ACC112 (cell line): ENCODE data around the gene THSD1.
"Not testable (repeated sequence)": the region's sequence is repeated elsewhere in the genome, so short reads cannot be mapped to it uniquely, and the experiment has no call there.

Experiments
- H2AFZ ChIP-seq: fragments of 200-600 bp; sonication (generic); one replicate; pipeline ENCODE4 v1.6.0; 2017; ENCODE audit warnings: antibody characterized with exemption, low read length; ENCODE audit not compliant: unreplicated experiment
- H3K27ac ChIP-seq: fragments of 200-600 bp; sonication (generic); 2 replicates; pipeline ENCODE4 v1.5.1; 2014; ENCODE audit warnings: low read depth, mild to moderate bottlenecking, antibody characterized with exemption, low read length, moderate library complexity
- H3K27me3 ChIP-seq: fragments of 200-600 bp; sonication (generic); 2 replicates; pipeline ENCODE4 v1.6.1; 2014; ENCODE audit warnings: mild to moderate bottlenecking, antibody characterized with exemption, low read length, moderate library complexity, mixed read lengths; ENCODE audit not compliant: insufficient read depth
- H3K36me3 ChIP-seq: fragments of 200-600 bp; sonication (generic); 2 replicates; pipeline ENCODE4 v1.6.1; 2016; ENCODE audit warnings: mild to moderate bottlenecking, antibody characterized with exemption, low read length, moderate library complexity, mixed read lengths; ENCODE audit not compliant: insufficient read depth
- H3K4me1 ChIP-seq: fragments of 200-600 bp; sonication (generic); one replicate; pipeline ENCODE4 v1.6.1; 2016; ENCODE audit warnings: low read length, mixed read lengths; ENCODE audit not compliant: insufficient read depth, unreplicated experiment, control insufficient read depth
- H3K4me3 ChIP-seq: fragments of 200-600 bp; sonication (generic); 2 replicates; pipeline ENCODE4 v1.5.1; 2014; ENCODE audit warnings: mild to moderate bottlenecking, low read depth, low read length
- H3K79me2 ChIP-seq: fragments of 200-600 bp; sonication (generic); one replicate; pipeline ENCODE4 v1.6.0; 2016; ENCODE audit warnings: low read length; ENCODE audit not compliant: control insufficient read depth, unreplicated experiment, insufficient read depth

THSD1 gene

DNA sequence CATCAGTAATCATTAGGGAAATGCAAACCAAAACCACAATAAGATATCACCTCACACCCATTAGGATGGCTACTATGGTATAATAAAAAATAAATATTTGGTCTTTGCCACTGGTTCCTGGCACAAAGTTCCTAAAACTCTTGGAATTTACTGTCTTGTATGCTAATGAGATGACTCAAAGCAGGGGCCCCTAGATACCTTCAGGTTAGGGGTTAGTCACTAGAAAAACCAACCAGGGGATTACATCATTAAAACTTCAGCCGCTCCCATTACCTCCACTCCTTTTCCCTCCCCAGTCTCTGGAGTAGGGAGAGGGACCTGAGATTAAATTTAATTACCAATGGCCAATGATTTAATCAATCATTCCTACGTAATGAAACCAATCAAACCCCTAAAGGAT, 49.6 kb downstream of the THSD1 start:
- H2AFZ ChIP-seq = no peak overlapping the region
- H3K27me3 ChIP-seq = no peaks in the 10 kb centered on the region
- H3K27ac ChIP-seq = no peak overlapping the region

DNA sequence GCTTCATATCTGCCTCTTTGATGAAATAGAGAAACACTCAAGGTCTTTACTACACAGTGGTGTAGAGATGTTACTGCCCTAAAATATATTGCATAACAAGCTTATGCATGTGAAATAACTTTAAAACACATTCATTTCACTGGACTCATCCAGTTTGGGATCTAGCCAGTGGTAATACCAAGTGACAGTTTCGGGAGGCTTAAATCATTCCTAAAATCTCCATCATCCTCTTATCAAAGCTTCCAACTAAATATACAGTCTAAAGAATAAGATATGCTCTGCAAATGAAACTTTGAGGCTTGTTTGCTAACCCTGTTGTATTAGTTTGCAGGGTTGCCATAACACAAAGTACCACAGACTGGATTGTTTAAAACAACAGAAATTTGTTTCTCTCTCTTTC, 52.8 kb downstream of the THSD1 start:
- Histone ChIP-seq H3K4me1 (peaks cover 34% of the 10 kb centered on the region), H2AFZ (peak overlapping the region; percentile 32), H3K27me3 (no peaks in the 10 kb centered on the region), H3K36me3 (no peaks in the 10 kb centered on the region), H3K4me3 (no peak overlapping the region), H3K27ac (peak overlapping the region; percentile 2; the same call in 1 of the 2 replicates), H3K79me2 (no peaks in the 10 kb centered on the region)

More for the DNA sequence above, 49.6 kb downstream of the THSD1 start:
- no peaks in the 10 kb centered on the region for H3K79me2 ChIP-seq
- H3K36me3 ChIP-seq = no peaks in the 10 kb centered on the region
- no peak overlapping the region for H3K4me3 ChIP-seq
- H3K4me1 ChIP-seq = peaks cover 19% of the 10 kb centered on the region

DNA sequence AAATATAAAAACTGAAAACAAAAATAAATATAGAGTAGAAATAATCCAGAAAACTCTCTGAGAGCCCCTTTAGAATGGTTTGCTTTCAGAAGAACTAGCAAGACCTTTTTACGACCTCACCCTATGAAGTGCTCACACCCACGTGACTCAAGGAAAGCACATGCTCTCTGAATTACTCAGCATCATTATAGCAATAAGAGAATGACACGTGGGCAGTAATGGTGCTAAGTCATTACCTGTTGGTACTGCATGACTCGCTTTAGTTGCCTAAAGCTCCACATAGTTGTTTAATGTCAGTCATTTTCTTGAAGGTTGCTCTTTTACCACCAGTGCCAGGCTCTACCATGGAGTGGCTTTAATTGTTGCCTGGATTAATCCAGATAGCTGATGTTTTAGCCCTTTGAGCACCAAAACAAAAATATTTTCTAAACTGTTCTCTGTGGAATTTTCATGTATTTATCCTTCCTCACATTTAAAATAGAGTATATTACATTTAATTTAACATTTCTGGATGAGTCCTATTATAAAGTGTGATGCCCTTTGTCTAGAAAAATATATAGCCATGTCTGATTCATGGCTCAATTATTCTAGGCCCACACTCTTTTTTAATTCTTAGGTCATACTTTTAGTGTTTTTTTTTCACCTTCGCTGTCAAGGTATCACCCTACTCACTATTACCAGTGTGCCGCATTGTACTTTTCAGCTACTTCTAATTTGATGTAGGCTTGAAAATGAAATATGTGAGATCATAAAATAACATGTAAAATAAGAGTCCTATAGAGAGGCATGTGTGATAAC, 56.8 kb downstream of the THSD1 start:
- H3K36me3 ChIP-seq = no peaks in the 10 kb centered on the region
- H3K79me2 ChIP-seq = no peaks in the 10 kb centered on the region
- peak overlapping the region; percentile 9 for H2AFZ ChIP-seq
- H3K4me1 ChIP-seq = peaks cover 37% of the 10 kb centered on the region
- H3K27me3 ChIP-seq = no peaks in the 10 kb centered on the region
- peak overlapping the region; percentile 78 for H3K27ac ChIP-seq
- H3K4me3 ChIP-seq = no peak overlapping the region

DNA sequence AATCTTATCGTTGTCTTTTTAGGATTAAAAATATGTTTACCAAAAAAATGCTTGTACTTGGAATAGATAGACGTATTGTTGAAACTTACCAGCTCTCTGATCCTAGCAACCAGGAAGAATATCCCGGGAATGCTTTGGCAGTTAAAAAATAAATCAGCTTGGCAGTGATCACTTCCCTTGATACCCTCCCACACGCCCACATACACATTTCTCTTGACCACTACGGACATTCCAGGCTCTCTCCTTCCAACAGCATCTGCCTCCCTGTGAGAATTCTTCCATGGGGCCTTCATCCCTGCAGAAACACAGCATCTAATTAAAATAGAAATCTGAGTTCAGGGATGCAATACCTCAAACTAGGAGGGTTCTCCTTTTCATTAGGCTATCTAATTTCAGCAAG, 57.9 kb downstream of the THSD1 start:
- H3K4me1 ChIP-seq = peaks cover 36% of the 10 kb centered on the region
- H3K27me3 ChIP-seq = no peaks in the 10 kb centered on the region
- peak overlapping the region; percentile 72 for H2AFZ ChIP-seq
- no peaks in the 10 kb centered on the region for H3K36me3 ChIP-seq
- H3K4me3 ChIP-seq = peak overlapping the region; percentile 1; the same call in 1 of the 2 replicates
- H3K79me2 ChIP-seq = no peaks in the 10 kb centered on the region
- H3K27ac ChIP-seq = peak overlapping the region; percentile 78

DNA sequence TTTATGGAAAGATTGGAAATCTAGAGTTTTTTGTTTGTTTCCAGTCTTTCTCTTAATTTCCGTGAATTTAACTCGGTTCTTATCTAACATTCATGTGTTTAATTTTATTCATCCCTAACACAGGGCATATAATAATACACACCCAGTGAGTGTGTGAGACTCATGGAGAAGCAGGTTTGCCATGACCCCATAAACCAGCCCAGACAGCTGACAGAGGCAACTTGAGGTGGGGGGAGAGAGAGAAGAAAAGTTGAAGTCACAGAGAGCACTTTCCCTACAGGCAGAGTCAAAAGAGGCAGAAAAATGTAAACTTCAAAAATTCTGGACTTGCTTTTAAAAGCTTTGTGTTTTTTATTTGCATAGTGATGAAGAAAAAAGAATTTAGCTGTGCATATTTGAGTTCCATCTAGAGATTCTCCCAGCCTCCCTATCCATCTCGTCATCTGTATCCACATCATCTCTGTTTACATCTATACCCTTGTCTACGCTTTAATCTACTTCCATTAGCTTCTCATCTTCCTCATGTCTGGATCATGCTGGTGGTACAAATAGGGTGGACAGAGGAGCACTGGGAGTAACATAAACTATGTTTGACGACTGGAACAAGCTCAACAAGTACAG, 60.2 kb downstream of the THSD1 start:
- Histone ChIP-seq H3K4me3 (no peak overlapping the region), H3K4me1 (peaks cover 33% of the 10 kb centered on the region), H2AFZ (peak overlapping the region; percentile 70), H3K27ac (no peak overlapping the region), H3K36me3 (no peaks in the 10 kb centered on the region), H3K27me3 (no peaks in the 10 kb centered on the region), H3K79me2 (no peaks in the 10 kb centered on the region)

DNA sequence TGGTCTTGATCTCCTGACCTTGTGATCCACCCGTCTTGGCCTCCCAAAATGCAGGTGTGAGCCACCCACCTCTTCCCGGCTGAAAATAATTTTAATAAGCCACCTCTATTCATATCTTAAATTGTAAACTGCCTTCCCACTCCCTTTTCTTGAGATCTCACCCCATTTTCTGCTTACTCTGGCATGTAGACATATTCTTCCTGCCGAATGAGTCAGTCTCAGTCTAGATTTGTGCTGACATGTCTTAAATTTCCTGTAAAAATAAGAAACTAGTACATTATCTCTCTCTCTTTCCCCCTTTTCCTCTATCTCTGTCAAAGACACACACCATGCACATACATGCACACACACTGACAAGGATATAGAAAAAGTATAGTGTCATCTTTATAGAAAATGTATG, 60.9 kb downstream of the THSD1 start:
- H3K27ac ChIP-seq = no peak overlapping the region
- peak overlapping the region; percentile 70 for H2AFZ ChIP-seq
- peak overlapping the region; percentile 63; the same call in 1 of the 2 replicates for H3K4me3 ChIP-seq

DNA sequence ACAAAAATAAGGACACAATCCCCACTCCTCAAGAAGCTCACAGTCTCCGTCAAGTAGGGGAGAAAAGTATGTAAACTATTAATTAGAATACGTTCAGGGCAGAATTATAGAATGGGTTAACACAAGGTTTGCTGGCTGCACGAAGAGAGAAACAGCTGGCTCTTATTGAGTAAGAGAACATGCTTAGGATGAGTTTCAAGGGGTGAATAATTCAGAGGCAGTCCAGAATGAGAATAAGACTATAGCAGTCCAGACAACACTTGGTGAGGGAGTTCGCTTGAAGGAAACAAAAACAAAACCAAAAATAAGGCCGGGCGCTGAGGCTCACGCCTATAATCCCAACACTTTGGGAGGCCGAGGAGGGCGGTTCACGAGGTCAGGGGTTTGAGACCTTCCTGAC, 61.9 kb downstream of the THSD1 start:
- H3K36me3 ChIP-seq = no peaks in the 10 kb centered on the region
- H3K4me3 ChIP-seq = peak overlapping the region; percentile 63
- H3K27ac ChIP-seq = peak overlapping the region; percentile 65
- H2AFZ ChIP-seq = peak overlapping the region; percentile 86
- H3K27me3 ChIP-seq = no peaks in the 10 kb centered on the region
- H3K79me2 ChIP-seq = no peaks in the 10 kb centered on the region
- H3K4me1 ChIP-seq = peaks cover 27% of the 10 kb centered on the region

More for the DNA sequence above, 60.9 kb downstream of the THSD1 start:
- H3K4me1 ChIP-seq = peaks cover 33% of the 10 kb centered on the region
- no peaks in the 10 kb centered on the region for H3K79me2 ChIP-seq
- H3K27me3 ChIP-seq = no peaks in the 10 kb centered on the region
- no peaks in the 10 kb centered on the region for H3K36me3 ChIP-seq

DNA sequence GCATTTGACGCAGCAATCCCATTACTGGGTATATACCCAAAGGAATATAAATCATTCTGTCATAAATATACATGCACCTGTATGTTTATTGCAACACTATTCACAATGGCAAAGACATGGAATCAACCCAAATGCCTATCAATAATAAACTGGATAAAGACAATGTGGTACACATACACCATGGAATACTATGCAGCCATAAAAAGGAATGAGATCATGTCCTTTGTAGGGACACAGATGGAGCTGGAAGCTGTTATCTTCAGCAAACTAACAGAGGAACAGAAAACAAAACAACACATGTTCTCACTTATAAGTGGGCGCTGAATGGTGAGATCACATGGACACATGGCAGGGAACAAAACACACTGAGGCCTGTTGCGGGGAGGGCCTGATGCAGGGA, 63.8 kb downstream of the THSD1 start:
- H3K4me1 ChIP-seq, H3K27me3 ChIP-seq, H3K36me3 ChIP-seq, H3K79me2 ChIP-seq, H3K27ac ChIP-seq, H2AFZ ChIP-seq, H3K4me3 ChIP-seq: not testable (repeated sequence)

DNA sequence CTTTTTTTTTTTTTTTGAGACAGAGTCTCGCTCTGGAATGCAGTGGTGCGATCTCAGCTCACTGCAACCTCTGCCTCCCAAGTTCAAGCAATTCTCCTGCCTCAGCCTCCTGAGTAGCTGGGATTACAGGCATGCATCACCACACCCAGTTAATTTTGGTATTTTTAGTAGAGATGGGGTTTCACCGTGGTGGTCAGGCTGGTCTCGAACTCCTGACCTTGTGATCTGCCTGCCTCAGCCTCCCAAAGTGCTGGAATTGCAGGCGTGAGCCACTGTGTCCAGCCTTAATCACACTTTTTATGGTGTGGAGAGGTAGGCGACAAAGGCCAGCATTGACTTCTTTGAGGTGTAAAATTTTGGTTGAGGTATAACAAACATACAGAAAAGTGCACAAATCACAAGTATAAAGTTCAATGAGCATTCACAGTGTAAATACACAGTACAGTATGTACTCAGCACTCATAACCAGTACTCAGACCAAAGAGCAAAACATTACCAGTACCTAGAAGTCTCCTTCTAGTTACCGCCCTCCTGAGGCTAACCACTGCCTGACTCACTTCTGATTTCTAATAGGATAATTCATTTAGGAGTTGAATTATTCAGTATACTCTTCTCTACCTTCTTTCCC, 68.0 kb downstream of the THSD1 start:
- not testable (repeated sequence) for H3K36me3 ChIP-seq, H3K27ac ChIP-seq, H3K27me3 ChIP-seq, H3K4me3 ChIP-seq, H3K4me1 ChIP-seq, H2AFZ ChIP-seq, H3K79me2 ChIP-seq

DNA sequence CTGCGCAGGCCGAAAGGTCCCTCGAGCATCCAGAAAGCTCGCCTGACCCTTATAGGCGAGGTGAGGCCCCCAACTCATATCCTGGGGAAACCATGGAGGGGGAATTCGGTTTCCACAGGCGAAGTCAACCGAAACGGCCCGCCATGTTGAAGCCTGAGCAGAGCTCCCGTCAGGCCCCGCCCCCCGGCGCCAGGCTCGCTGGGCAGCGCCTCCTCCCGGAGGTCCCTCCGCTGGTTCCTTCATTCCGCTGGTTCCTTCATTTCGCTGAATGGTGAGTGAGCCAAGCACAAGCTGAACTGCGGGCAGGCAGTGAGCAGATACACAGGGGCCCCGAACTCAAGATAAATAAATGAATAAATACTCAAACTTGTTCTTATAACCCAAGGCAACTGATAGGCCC, 71.9 kb downstream of the THSD1 start:
- H3K4me3 ChIP-seq, H2AFZ ChIP-seq, H3K4me1 ChIP-seq, H3K79me2 ChIP-seq, H3K36me3 ChIP-seq, H3K27me3 ChIP-seq, H3K27ac ChIP-seq: not testable (repeated sequence)

DNA sequence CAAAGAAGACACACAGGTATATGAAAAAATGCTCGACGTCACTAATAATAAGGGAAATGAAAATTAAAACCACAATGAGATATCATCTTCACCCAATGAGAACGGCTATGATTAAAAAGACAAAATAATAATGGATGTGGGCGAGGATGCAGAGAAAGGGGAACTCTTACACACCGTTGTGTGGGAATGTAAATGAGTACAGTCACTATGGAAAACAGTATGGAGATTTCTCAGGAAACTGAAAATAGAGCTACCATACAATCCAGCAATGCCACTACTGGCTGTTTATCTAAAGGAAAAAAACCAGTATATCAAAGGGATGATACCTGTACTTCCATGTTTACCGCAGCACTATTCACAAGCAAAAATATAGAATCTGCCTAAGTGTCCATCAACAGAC, 74.1 kb downstream of the THSD1 start:
- not testable (repeated sequence) for H3K4me1 ChIP-seq, H3K27ac ChIP-seq, H3K79me2 ChIP-seq, H3K27me3 ChIP-seq, H3K36me3 ChIP-seq, H3K4me3 ChIP-seq, H2AFZ ChIP-seq
